Activated CD4-positive, alpha-beta T cell treated with anti-CD3 and anti-CD28 coated beads, Interleukin-10, Interleukin-2, amounts not matched to agents 100 ng/mL and 50 ng/mL, durations not matched to agents 16 hours and 8 hours (primary cell): ENCODE data around the gene CLEC20A.

ENCODE experiments used
- DNase-seq: peaks from one replicate; pipeline ENCODE4 v3.0.0-alpha.2; 2020

Gene CLEC20A

DNA sequence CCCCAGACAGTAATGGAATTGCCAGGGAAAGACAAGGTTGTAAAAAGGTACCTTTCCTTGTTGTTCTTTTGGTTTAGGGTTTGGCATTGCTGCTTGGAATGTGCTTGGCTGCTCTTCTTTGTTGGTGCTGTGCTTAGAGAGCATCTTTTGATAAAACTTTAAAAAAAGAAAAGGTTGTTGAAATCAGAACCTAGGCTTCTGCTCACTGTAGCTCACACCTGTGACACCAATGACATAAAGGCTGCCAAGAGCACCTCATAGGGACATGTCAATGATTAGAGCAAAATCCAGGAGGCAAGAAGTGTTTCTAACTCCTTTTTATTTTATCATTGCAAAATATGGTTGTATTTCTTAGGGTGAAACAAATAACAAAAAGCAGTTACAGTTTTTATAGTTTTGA, 28.9 kb downstream of the CLEC20A start:
- no peak for DNase-seq

DNA sequence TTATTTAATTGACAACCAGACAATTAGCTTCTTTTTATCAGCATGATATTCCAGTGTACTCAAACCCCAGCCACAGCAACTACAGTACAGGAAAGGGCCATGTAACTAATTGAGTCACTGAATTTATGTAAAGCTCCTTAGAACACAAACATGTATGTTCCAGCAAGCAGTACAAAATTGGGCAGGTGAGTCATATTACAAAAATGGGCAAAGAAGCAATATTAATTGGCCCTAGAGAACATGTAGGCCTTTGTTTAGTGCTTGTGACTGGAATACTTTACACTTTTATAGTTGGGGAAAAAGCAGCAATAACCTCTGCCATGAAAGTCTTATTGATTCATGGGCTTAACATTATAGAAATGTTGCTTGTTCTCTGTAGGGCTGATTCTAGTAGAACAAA, 31.8 kb downstream of the CLEC20A start:
- DNase-seq, result no peak

DNA sequence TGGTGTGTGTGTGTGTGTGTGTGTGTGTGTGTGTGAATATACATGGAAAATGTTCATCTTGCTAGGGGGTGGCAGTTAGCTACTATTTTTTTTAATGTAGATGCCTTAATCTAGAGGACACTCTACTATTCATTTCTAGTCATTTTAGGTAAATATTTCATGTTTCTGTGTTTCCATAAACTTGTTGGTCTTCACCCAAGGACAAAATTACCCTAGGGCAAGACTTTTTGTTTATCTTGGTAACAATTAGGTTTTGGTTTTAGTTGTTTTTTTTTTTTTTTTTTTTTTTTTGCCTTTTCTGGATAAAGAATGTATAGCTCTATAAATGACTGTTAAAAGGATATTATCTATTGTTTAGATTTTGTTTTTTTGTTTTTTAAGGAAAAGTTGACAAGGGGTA, 32.2 kb downstream of the CLEC20A start:
- no peak for DNase-seq

DNA sequence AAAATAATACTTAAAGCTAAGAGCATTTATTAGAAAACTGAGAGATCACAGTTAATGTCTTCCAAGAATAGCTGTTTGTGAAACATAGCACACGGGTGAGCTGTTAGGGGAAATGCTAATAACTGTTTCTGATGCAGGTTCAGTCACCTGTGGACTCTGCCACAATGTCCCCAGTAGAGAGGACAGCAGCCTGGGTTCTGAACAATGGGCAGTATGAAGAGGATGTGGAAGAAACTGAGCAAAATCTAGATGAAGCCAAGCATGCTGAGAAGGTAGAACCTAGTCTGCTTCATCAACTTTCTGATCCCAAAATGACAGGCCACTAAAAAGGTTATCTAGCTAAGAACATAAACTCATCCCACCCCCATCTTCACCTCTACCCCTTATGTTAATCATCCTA, 32.6 kb downstream of the CLEC20A start:
- DNase-seq, result no peak

DNA sequence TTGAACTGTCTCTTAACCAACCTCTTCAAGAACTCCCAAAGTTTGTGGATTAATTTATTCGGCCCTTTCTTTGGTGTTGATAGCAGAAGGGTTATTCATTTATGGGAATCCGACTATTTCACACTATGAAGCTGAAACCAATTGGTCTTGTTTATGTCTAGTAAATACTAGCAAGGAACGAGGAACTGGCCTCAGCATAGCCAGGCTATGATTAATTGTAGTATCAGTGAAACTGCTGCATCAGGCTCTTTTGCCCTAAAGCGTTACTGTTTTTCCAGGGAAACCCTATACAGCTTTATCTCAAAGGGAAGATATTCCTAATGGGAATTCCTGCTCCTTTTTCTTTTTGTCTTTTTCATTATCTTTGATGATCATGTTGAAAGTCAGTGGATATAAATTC, 35.1 kb downstream of the CLEC20A start:
- no peak for DNase-seq

DNA sequence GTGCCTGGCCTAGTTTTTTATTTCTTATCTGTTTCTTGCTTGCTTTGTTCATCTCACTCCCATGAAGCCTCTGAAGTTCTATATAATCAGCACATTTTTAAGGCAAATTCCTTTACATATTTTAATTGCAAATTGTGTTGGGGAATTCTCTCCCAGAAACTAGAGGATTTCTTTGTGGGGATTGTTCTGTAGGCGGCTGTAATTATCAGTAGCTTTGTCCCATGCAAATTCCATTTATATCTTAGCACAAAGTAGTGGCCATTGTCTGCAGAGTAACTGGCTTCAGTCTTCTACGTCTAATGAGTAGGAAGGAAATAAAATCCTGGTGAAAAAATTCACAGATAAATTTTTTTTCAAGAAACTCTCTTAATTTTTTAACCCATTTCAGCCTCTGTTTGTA, 35.7 kb downstream of the CLEC20A start:
- DNase-seq, result no peak

DNA sequence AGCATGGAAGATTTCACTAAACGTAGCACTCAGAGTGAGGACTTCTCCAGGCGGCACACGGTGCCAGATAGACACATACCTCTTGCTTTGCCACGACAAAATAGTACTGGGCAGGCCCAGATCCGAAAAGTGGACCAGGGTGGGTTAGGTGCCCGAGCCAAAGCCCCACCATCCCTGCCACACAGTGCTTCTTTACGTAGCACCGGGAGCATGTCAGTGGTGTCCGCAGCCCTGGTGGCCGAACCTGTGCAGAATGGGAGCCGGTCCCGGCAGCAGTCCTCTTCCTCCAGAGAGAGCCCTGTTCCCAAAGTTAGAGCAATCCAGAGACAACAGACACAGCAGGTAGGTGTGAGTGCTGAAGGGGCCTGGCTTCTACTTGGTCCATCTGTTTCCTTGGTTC, 38.6 kb downstream of the CLEC20A start:
- no peak for DNase-seq

DNA sequence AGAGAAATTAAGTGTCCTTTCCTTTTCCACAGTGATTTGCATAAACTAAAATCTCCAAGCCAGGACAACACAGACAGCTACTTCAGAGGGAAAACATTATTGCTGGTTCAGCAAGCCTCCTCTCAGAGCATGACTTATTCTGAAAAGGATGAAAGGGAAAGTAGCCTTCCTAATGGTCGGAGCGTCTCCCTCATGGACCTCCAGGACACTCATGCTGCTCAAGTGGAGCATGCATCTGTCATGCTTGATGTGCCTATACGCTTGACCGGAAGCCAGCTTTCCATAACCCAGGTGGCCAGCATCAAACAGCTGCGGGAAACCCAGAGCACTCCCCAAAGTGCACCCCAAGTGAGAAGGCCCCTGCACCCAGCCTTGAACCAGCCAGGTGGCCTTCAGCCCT, 39.1 kb downstream of the CLEC20A start:
- no peak for DNase-seq

DNA sequence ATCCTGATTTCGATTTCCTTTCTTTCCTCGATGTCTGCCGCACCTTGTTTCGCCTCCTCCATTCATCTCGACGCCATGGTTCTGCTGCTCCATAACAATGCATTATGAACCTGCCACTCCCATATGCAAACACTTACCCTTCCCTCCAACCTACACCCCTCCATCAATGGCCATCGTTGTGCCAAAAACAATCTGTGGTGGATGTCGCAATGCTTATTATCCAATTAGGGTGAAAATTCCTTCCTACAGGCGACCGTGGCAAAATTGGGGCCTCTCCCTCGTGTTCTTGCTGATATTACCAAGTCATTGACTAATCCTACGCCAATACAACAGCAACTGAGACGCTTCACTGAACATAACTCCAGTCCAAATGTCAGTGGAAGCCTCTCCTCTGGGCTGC, 40.3 kb downstream of the CLEC20A start:
- no peak for DNase-seq

DNA sequence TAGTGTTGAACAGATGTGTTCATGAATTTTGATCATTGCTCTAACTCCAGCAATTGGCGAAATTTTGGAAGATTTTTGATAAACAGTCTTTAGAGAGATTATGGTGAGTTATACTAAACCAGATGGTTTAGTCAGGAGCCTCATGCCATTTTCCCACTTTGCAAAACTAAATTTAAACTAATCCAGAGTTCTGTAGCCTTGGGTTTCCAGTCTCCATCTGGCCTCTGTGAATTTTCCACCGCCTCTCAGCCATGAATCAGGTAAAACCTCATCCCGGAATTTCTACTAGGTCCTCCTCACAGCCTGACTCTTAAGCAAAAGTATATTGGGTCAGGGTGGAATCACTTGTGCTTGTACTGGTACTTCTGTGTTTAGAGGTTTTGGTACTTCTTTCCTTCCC, 44.8 kb downstream of the CLEC20A start:
- no peak for DNase-seq

DNA sequence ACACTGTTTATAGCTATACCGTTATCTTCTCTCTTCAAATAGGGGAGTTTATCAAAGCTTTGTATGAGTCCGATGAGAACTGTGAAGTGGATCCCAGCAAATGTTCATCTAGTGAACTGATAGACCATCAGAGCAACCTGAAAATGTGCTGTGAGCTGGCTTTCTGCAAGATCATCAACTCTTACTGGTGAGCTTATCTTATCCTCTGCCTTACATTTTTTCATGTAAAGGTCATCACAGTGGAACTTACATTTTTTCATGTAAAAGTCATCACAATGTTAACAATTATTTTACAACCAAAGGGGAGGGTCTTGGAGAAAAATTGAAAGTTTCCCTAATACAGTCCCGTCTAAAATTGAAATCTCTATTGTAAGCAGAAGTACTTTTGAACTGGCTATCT, 45.2 kb downstream of the CLEC20A start:
- DNase-seq, result no peak

DNA sequence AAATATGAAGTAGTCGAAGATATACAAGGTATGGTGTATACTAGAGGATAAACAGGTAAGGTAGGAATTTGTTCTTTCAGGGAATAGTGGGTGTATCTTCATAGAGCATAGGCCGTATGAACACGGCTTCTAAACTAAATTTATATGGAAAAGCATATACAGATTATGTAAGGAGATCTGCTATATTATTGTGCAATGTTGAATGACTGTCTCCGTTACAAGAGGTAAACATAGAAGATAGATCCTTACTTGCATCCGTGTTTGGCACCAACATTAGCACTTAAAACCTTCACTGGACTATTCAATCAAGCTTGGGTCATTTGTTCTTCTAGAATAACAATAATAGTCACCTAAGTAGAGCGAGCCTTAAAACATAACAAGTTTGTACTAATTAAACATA, 45.9 kb downstream of the CLEC20A start:
- no peak for DNase-seq

DNA sequence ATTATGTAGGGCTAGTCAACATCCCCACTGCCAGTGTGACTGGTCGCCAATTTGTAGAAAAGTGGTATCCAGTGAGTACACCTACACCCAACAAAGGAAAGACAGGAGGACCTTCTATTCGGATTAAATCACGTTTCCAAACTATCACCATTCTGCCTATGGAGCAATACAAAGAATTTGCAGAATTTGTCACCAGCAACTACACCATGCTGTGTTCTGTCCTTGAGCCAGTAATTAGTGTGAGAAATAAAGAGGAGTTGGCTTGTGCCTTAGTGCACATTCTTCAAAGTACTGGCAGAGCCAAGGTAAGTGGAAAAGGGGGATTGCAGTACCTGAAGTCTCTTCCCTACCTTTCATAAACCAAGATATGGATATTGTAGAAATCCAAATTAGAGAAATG, 53.8 kb downstream of the CLEC20A start:
- DNase-seq, result no peak

DNA sequence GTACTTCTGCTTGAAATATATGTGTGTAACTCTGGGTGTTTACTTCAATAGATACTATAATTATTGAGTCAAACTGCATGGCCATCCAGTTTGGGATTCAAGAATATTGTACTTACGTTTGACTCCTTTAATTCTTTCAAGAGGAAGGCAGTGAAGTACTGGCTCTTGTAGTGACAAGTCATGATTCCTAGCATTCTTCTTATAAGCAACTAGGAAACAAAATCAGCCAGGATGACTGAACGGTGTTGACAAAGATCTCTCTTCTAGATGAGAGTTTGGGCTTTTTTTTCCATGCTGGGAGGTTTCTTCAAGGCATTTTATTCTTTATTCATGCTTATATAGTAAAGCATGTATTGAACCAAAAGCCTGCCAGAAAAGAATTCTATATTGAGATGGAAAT, 58.3 kb downstream of the CLEC20A start:
- DNase-seq, result no peak

DNA sequence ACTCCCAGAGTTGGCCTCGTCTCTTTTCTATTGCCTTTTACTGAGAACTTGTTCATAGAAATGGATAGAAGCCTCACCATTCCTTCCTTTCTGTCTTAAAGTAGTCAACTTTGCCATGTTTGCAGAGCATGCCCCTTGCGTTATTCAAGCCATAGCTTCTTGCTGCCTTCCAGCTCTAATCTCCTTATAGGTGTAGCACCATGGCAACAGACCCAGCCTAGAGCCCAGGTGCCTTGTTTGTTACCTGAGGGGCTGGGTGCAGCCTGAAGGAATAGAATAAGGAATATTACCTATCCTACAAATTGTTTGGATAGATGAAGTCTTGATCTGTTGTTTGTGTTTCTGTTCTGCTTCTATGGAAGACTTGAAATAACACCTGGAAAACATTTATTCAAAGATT, 59.9 kb downstream of the CLEC20A start:
- DNase-seq, result no peak

DNA sequence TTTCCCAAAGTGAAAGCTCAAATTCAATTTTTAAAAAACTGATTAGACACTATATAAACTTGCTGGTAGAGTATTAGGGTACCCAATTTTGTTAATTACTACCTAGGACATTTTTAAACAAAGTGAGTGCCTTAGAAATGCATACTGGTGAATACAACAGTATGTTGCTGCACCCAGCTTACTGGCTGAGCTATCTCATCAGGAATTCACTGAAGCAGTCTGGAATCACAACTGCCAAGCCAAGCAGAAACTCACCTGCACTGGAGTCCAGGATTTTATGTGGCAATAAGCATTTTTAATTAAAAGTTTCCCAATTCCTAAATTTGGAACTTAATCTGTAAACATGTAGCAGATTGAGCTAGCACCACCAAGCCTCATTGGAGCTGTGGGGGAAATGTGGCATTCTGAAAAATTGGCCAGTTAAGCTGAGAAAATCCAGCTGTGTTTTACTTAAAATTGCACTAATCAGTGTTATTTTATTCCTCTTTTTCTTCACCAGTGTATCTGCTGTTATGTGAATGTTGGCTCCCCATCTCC, 61.8 kb downstream of the CLEC20A start:
- DNase-seq, result no peak

DNA sequence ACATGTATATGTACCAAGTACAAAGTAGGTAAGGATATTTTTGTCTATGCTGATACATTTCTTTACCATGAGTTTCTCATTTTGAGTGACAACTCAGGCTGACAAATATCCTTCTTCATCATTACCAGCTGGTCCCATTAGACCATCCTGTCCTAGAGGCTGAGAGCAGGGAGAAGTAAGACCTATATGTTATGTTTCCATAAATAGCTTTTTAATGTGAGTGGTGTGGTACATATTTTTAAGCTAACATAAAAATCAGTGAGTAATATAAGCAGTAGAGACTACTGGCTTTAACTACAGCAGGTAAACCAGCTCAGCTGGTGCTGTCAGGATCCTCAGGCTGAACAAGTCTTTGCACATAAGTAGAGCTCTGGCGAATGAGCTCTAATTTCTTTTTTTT, 62.4 kb downstream of the CLEC20A start:
- no peak for DNase-seq
